Vagina (tissue), 2 donors: ENCODE measurements around the gene BSPH1. TPM values are rescaled to one million over a fixed set of nuclear protein-coding genes. Genes with fewer than 3 reads are reported as not detected.
"Not testable (repeated sequence)": the region's sequence is repeated elsewhere in the genome, so short reads cannot be mapped to it uniquely, and the experiment has no call there.

ENCODE experiments used
- DNase-seq, 2 donors: peaks; one replicate each; pipeline ENCODE4 v3.0.0-alpha.2; 2017; ENCODE audit errors: extremely low spot score in 2 of 2
- H3K27ac ChIP-seq: fragments of 200-600 bp; sonication (generic); one replicate; pipeline ENCODE4 v1.5.1; 2019
- H3K27me3 ChIP-seq: fragments of 200-600 bp; sonication (generic); one replicate; pipeline ENCODE4 v1.5.1; 2019
- H3K36me3 ChIP-seq, 2 donors: fragments of 200-600 bp; sonication (generic); one replicate each; pipeline ENCODE4 v1.5.1; 2017 to 2019
- H3K4me1 ChIP-seq: fragments of 200-600 bp; sonication (generic); one replicate; pipeline ENCODE4 v1.5.1; 2019
- H3K4me3 ChIP-seq, 2 donors: fragments of 200-600 bp; sonication (generic); 1 replicate in 1 of 2; 2 replicates in 1 of 2; pipeline ENCODE4 v1.5.1; 2016 to 2019
- H3K9me3 ChIP-seq: fragments of 200-600 bp; sonication (generic); one replicate; pipeline ENCODE4 v1.5.1; 2019
- POLR2A ChIP-seq, 2 donors: fragments of 450-650 bp; IDR thresholded peaks; one replicate each; pipeline ENCODE4 v1.6.1; 2017; ENCODE audit warnings: antibody characterized with exemption in 2 of 2, mild to moderate bottlenecking in 2 of 2, moderate library complexity in 2 of 2
- POLR2AphosphoS5 ChIP-seq, 2 donors: sonication (generic); formaldehyde crosslinking; IDR thresholded peaks; one replicate each; pipeline ENCODE4 v1.9.0; 2017; ENCODE audit warnings: antibody characterized with exemption in 2 of 2, mild to moderate bottlenecking in 2 of 2, low read depth in 1 of 2; ENCODE audit not compliant: insufficient read depth in 1 of 2
- intact Hi-C: fragments of 100-400 bp; cut with DNase I; formaldehyde crosslinking; loops from one replicate; pipeline ENCODE4 v1.15.1; 2023
- total RNA-seq: library from RNA; depleted of rRNA; stranded (reverse); fragments of >200 nt; gene quantifications from one replicate; pipeline ENCODE4 v1.2.3, GENCODE V29; 2016
- TF ChIP-seq, protein P1 (sequence below), 3 experiments: fragments of 450-650 bp in 2 of 3; fragments of 200-600 bp in 1 of 3; sonication (generic) in 1 of 3; IDR thresholded peaks; one replicate each; pipeline ENCODE4 v1.5.1; 2017 to 2019; ENCODE audit warnings: antibody characterized with exemption in 3 of 3, mild to moderate bottlenecking in 2 of 3, moderate library complexity in 2 of 3

The BSPH1 gene
- total RNA-seq, 1 donor from 2014 or later = not detected

DNA sequence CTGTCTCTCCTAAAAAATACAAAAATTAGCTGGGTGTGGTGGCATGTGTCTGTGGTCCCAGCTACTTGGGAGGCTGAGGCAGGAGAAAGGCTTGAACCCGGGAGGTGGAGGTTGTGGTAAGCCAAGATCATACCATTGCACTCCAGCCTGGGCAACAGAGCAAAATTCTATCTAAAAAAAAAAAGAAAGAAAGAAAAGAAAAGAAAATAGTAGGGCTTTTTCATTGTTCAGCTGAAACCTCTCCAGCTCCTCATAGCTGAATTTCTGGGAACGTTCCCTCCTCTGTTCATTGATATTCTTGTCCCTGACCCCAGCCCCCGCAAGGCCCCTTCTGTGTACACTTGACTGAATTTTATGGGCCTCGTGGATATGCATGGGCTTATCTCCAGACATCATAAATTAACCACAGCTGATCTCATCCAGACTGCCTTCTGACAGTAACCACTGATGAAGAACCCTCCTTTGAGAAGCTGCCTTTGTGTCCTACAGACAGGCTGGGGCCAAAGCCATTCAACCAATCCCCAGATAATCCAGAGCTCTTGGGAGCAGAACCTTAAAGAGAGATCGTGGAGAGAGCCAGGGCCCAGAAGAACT lies 2.3 kb upstream of the BSPH1 start, which contains the start of gene ELSPBP1:
Gene ELSPBP1 (plus strand): TSS at position 424 of the 594 bp plus-strand sequence. CDS start 14,036 bp downstream, outside the sequence.
- DNase-seq = no peak
- no peaks in the 10 kb centered on the region for H3K27me3 ChIP-seq
- no peaks in the 10 kb centered on the region for H3K36me3 ChIP-seq
- TF ChIP-seq POLR2A (IDR thresholded peaks at IDR 0.05) (no peak), POLR2AphosphoS5 (IDR thresholded peaks at IDR 0.05; ENCODE audit: insufficient read depth in 1 of 2, low read depth in 1 of 2) (no peak)
- TF ChIP-seq, protein P1, sequence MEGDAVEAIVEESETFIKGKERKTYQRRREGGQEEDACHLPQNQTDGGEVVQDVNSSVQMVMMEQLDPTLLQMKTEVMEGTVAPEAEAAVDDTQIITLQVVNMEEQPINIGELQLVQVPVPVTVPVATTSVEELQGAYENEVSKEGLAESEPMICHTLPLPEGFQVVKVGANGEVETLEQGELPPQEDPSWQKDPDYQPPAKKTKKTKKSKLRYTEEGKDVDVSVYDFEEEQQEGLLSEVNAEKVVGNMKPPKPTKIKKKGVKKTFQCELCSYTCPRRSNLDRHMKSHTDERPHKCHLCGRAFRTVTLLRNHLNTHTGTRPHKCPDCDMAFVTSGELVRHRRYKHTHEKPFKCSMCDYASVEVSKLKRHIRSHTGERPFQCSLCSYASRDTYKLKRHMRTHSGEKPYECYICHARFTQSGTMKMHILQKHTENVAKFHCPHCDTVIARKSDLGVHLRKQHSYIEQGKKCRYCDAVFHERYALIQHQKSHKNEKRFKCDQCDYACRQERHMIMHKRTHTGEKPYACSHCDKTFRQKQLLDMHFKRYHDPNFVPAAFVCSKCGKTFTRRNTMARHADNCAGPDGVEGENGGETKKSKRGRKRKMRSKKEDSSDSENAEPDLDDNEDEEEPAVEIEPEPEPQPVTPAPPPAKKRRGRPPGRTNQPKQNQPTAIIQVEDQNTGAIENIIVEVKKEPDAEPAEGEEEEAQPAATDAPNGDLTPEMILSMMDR (IDR thresholded peaks at IDR 0.05) = no peak
- no peaks in the 10 kb centered on the region for H3K4me1 ChIP-seq
- H3K9me3 ChIP-seq = no peaks in the 10 kb centered on the region
- no peak within 1 kb of the TSS for H3K27ac ChIP-seq
- intact Hi-C loops = no loop called here
- no peak within 1 kb of the TSS for H3K4me3 ChIP-seq

DNA sequence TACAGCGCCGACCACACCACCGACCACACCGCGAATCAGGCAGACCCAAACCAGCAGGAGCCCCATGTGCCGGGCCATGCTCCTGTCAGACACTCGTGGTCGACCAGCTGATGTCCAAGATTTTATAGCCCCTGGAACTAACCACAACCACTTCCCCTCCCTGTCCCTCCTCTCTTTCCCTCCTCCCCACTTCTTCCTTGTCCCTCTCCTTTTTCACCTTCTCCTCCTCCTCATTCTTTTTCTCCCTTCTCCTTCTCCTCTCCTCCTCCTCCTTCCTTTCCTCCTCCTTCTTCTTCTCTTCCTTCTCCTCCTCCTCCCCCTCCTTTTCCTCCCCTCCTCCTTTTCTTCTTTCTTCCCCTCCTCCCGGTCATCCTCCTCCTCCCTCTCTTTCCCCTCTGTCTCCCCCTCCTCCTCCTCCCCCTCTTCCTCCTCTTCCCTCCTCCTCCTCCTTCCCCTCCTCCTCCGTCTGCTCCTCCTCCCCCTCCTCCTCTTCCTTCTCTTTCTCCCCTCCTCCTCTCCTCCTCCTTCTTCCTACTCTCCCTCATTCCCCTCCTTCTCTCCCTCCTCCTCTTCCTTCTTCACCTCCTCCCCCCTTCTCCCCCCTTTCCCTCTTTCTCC lies 670 bp downstream of the BSPH1 start:
- H3K36me3 ChIP-seq = no peaks in the 10 kb centered on the region
- TF ChIP-seq POLR2AphosphoS5 (IDR thresholded peaks at IDR 0.05; ENCODE audit: insufficient read depth in 1 of 2, low read depth in 1 of 2) = no peak
- TF ChIP-seq, protein P1 (IDR thresholded peaks at IDR 0.05) = no peak
- TF ChIP-seq POLR2A (IDR thresholded peaks at IDR 0.05) = no peak
- no peak overlapping the region for H3K27ac ChIP-seq
- H3K9me3 ChIP-seq = no peaks in the 10 kb centered on the region
- H3K27me3 ChIP-seq = no peaks in the 10 kb centered on the region
- no peak overlapping the region for H3K4me3 ChIP-seq
- H3K4me1 ChIP-seq = no peaks in the 10 kb centered on the region
- peak in 1 of 2 donors; percentile 65 for DNase-seq
- intact Hi-C loops = no loop called here

GRCh38 chr19:47973529-47973928 lies 18.4 kb downstream of the BSPH1 start:
- intact Hi-C loops = no loop called here
- Histone ChIP-seq H3K4me1 (no peaks in the 10 kb centered on the region), H3K27ac (no peak overlapping the region), H3K4me3 (no peak overlapping the region), H3K27me3 (no peaks in the 10 kb centered on the region), H3K9me3 (no peaks in the 10 kb centered on the region), H3K36me3 (no peaks in the 10 kb centered on the region)
- TF ChIP-seq POLR2AphosphoS5 (IDR thresholded peaks at IDR 0.05; ENCODE audit: insufficient read depth in 1 of 2, low read depth in 1 of 2) (no peak), POLR2A (IDR thresholded peaks at IDR 0.05) (no peak)
- TF ChIP-seq, protein P1 (IDR thresholded peaks at IDR 0.05) = no peak
- no peak for DNase-seq

DNA sequence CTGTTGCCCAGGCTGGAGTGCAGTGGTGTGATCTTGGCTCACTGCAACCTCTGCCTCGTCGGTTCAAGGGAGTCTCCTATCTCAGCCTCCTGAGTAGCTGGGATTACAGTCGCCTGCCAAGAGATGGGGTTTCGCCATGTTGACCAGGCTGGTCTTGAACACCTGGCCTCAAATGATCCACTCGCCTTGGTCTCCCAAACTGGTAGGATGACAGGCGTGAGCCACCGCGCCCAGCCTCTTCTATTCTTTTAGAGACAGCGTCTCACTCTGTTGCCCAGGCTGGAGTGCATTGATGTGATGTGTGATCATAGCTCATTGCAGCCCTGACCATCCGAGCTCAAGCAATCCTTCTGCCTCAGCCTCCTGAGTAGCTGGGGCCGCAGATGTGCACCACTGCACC lies 36.0 kb downstream of the BSPH1 start:
- H3K4me3 ChIP-seq, H3K27ac ChIP-seq, H3K9me3 ChIP-seq, DNase-seq, intact Hi-C loops, H3K27me3 ChIP-seq, H3K36me3 ChIP-seq, H3K4me1 ChIP-seq: not testable (repeated sequence)

DNA sequence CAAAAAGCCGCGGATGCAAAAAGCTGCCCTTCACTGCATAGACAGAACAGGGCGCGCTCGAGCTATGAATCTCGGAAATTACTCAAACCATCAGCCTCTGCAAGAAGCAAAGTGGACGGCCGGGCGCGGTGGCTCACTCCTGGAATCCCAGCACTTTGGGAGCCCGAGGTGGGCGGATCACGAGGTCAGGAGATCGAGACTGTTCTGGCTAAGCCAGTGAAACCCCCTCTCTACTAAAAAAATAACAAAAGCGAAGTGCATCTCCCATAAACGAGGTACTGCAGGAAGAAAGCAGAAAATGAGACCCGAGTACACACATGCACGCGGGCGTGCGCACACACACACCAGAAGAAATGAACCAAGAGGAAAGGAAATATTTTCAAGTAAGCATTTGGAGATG lies 39.8 kb downstream of the BSPH1 start:
- H3K27ac ChIP-seq, intact Hi-C loops, H3K36me3 ChIP-seq, DNase-seq, H3K27me3 ChIP-seq, H3K4me1 ChIP-seq, H3K4me3 ChIP-seq, H3K9me3 ChIP-seq: not testable (repeated sequence)

DNA sequence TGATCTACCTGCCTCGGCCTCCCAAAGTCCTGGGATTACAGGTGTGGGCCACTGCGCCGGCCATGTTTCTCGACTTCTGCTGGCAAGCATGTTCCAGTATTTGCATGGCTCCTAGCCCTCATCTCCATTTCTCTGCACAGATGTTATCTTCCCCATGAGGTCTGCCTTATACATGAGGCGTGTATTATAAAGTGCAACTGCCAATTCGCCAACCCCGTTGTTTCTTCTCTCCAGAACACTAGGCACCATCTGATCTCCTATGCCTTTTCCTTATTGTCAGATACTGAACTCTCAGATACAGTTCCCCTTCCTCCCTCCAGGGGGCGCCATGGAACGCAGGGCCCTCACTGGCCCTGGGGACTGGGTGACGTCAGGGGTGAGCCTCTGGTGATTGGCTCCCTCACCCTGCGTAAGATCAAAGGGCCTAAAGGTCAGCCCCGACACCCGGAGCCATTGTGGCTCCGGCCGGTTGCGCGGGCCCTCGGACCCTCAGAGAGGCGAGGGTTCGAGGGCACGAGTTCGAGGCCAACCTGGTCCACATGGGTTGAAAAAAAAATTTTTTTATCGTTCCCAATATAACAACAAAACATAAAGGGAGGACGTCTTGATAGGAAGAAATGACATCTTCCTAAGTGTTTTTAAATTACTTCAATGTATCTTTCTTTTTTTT lies 42.0 kb downstream of the BSPH1 start:
- DNase-seq, H3K27ac ChIP-seq, H3K4me3 ChIP-seq, H3K36me3 ChIP-seq, H3K27me3 ChIP-seq, H3K9me3 ChIP-seq, H3K4me1 ChIP-seq, intact Hi-C loops: not testable (repeated sequence)

GRCh38 chr19:47928581-47928980 lies 63.4 kb downstream of the BSPH1 start:
- intact Hi-C loops, H3K27ac ChIP-seq: not testable (repeated sequence)

More at GRCh38 chr19:47928581-47928980, 63.4 kb downstream of the BSPH1 start:
- H3K4me1 ChIP-seq, DNase-seq, H3K36me3 ChIP-seq, H3K27me3 ChIP-seq, H3K4me3 ChIP-seq, H3K9me3 ChIP-seq: not testable (repeated sequence)
